ENCODE results near the gene TMEM219.
"Not testable (repeated sequence)": the region's sequence is repeated elsewhere in the genome, so short reads cannot be mapped to it uniquely, and the experiment has no call there.

TMEM219 gene

GRCh38 chr16:30016555-30017276 lies 54.8 kb downstream of the TMEM219 start:
- no peak for DNase-seq (ENCODE audit: low read depth in 2 of 2)
- no peak overlapping the region for H3K4me3 ChIP-seq (replicated peaks in 1 of 2; ENCODE audit: low read depth in 2 of 2, low read length in 2 of 2)
- TF ChIP-seq CTCF (IDR thresholded peaks at IDR 0.05; ENCODE audit: low read depth, low read length), result no peak

DNA sequence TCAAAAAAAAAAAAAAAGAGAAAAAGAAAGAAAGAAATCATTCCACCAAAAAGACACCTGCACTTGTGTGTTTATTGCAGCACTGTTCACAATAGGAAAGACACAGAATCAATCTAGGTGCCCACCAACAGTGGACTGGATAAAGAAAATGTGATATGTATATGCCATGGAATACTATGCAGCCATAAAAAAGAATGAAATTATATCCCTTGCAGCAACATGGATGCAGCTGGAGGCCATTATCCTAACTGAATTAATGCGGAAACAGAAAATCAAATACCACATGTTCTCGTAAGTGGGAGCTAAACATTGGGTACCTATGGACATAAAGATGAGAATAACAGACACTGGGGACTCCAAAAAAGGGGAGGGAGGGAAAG lies 55.4 kb downstream of the TMEM219 start:
- DNase-seq (ENCODE audit: low read depth in 2 of 2), result no peak
- no peak for TF ChIP-seq CTCF (IDR thresholded peaks at IDR 0.05; ENCODE audit: low read depth, low read length)
- no peak overlapping the region for H3K4me3 ChIP-seq (replicated peaks in 1 of 2; ENCODE audit: low read depth in 2 of 2, low read length in 2 of 2)

- DNase-seq (ENCODE audit: low read depth in 2 of 2); H3K4me3 ChIP-seq (replicated peaks in 1 of 2; ENCODE audit: low read depth in 2 of 2, low read length in 2 of 2): not testable (repeated sequence)
Measured at GRCh38 chr16:30017937-30018336, 56.1 kb downstream of the TMEM219 start.

DNA sequence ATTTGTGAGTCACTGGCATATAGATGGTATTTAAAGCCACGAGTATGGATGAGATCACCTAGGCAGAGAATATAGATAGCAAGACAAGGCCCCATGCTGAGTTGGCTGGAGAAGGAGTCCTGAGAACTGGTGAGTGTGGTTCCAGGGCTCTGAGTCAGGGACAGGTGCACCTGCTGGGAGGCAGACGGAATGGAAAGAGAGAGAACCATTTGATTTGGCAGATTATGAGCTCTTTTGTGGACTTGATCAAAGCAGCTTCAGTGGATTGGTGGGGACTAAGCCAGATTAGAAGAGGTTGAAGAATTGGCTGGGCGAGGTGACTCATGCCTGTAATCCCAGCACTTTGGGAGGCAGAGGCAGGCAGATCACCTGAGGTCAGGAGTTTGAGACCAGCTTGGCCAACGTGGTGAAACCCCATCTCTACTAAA lies 56.9 kb downstream of the TMEM219 start:
- no peak for TF ChIP-seq CTCF (IDR thresholded peaks at IDR 0.05; ENCODE audit: low read depth, low read length)
- no peak overlapping the region for H3K4me3 ChIP-seq (replicated peaks in 1 of 2; ENCODE audit: low read depth in 2 of 2, low read length in 2 of 2)
- DNase-seq (ENCODE audit: low read depth in 2 of 2), result peak in 1 of 2 donors; percentile 12
